BLaER1 treated with 17β-estradiol and CSF1 and Interleukin-3, amounts not matched to agents 10 nM and 100 nM (cell line): ENCODE data around the gene GARNL3.

ENCODE experiments used
- H3K27ac ChIP-seq, 11 experiments: shearing (Covaris generic); formaldehyde crosslinking; 2 replicates each; pipeline ENCODE4 v1.8.1; 2022
- H3K27me3 ChIP-seq, 11 experiments: shearing (Covaris generic); formaldehyde crosslinking; 2 replicates each; pipeline ENCODE4 v1.8.1; 2022
- H3K36me3 ChIP-seq, 11 experiments: shearing (Covaris generic); formaldehyde crosslinking; 2 replicates each; pipeline ENCODE4 v1.8.1; 2022
- H3K4me1 ChIP-seq, 10 experiments: shearing (Covaris generic); formaldehyde crosslinking; 2 replicates each; pipeline ENCODE4 v1.8.1; 2022
- H3K4me2 ChIP-seq, 11 experiments: shearing (Covaris generic); formaldehyde crosslinking; 2 replicates each; pipeline ENCODE4 v1.8.1; 2022
- H3K4me3 ChIP-seq, 10 experiments: shearing (Covaris generic); formaldehyde crosslinking; 2 replicates each; pipeline ENCODE4 v1.8.1; 2022
- H3K9ac ChIP-seq, 11 experiments: shearing (Covaris generic); formaldehyde crosslinking; 2 replicates each; pipeline ENCODE4 v1.8.1; 2022
- H3K9me3 ChIP-seq, 11 experiments: shearing (Covaris generic); formaldehyde crosslinking; replicated peaks in 1 of 11; 2 replicates each; pipeline ENCODE4 v1.8.1; 2022
- H4K20me1 ChIP-seq, 11 experiments: shearing (Covaris generic); formaldehyde crosslinking; 2 replicates each; pipeline ENCODE4 v1.8.1; 2022
- Cebpa-rat ChIP-seq, 11 experiments: shearing (Covaris generic); IDR thresholded peaks; 2 replicates each; pipeline ENCODE4 v1.8.1; 2022

The GARNL3 gene

DNA sequence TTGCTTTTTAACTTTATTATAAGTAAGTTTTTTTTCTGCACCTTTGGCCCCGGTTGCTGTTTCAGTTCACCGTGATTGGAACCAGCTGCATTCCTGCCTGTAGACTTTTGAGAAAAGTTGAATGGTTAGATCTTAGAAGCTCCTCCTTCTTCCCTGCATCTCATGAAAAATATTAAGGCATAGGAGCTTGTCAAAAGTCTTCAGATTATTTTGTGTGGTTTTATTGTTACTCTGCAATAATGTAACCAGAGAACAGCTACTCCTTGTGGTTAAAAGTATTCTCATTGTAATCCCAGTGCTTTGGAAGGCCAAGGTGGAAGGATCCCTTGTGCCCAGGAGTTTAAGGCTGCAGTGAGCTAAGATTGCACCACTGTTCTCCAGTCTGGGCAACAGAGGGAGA, 129.1 kb downstream of the GARNL3 start:
- H3K4me3 ChIP-seq = no peak overlapping the region
- H4K20me1 ChIP-seq = peaks cover 0 to 28% (median 10%) of the 10 kb centered on the region in 11 experiments; a peak in 16 of 22 replicates
- H3K4me2 ChIP-seq = no peak overlapping the region
- TF ChIP-seq Cebpa-rat (IDR thresholded peaks at IDR 0.05) = no peak
- peaks cover 18 to 44% (median 39%) of the 10 kb centered on the region in 10 experiments for H3K4me1 ChIP-seq
- H3K27me3 ChIP-seq = peaks cover 36 to 80% (median 63%) of the 10 kb centered on the region in 11 experiments
- no peak overlapping the region for H3K27ac ChIP-seq
- H3K36me3 ChIP-seq = no peaks in the 10 kb centered on the region
- H3K9ac ChIP-seq = no peak overlapping the region
- H3K9me3 ChIP-seq = no peaks in the 10 kb centered on the region

DNA sequence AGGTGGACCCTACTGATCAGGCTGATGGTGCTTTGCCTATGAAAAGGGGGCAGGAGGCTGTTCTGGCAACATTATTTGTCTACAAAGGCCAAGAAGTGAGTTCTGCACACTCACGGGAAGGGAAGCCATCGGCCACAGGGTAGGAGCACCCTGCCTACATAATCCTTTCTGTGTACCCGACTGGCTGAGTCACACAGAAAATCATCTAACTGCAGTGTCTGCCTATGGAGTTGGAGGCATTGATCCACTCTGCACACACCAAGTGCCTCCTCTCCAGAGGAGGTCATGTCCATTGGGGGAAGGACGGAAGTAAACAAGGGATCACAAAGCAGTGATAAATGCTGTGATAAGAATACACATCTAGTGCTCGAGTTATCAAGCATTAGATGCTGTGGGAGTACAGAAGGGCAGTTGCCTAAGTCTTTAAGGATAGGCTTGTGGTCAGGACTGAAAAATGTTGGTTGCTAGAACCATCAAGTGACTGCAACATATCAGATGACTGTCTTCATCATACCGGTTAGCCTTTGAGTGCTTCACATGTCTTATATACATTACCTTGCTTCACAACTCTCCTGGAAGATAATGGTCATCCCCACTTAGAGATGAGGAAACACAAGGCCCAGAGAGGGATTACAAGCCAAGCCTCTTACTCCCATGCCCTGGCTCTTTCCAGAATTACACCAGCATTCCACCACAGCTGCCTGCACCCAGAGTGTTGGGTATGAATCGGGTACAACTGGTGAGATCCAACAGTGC, 131.1 kb downstream of the GARNL3 start:
- Histone ChIP-seq H3K4me1 (peaks cover 17 to 26% (median 22%) of the 10 kb centered on the region in 10 experiments), H4K20me1 (peaks cover 0 to 34% (median 18%) of the 10 kb centered on the region in 11 experiments; a peak in 17 of 22 replicates), H3K27ac (no peak overlapping the region), H3K36me3 (peaks cover 0 to 10% (median 0%) of the 10 kb centered on the region in 11 experiments; a peak in 6 of 22 replicates), H3K27me3 (peaks cover 28 to 62% (median 51%) of the 10 kb centered on the region in 11 experiments), H3K4me2 (peak overlapping the region; percentile 83 to 99 (median 96)), H3K9ac (no peak overlapping the region; a peak in 1 of 22 replicates), H3K9me3 (no peaks in the 10 kb centered on the region), H3K4me3 (peak overlapping the region in 8 of 10 experiments; percentile 48 to 61 (median 56); a peak in 11 of 20 replicates)
- no peak for TF ChIP-seq Cebpa-rat (IDR thresholded peaks at IDR 0.05)

GRCh38 chr9:127396253-127396807, 131.8 kb downstream of the GARNL3 start:
- Histone ChIP-seq H4K20me1 (peaks cover 0 to 40% (median 18%) of the 10 kb centered on the region in 11 experiments; a peak in 17 of 22 replicates), H3K36me3 (peaks cover 0 to 17% (median 0%) of the 10 kb centered on the region in 11 experiments; a peak in 8 of 22 replicates), H3K4me3 (peak overlapping the region; percentile 48 to 68 (median 56)), H3K4me2 (peak overlapping the region; percentile 83 to 99 (median 96)), H3K27me3 (peaks cover 28 to 59% (median 47%) of the 10 kb centered on the region in 11 experiments), H3K4me1 (peaks cover 16 to 23% (median 19%) of the 10 kb centered on the region in 10 experiments), H3K9ac (peak overlapping the region in 3 of 11 experiments; percentile 25 to 40 (median 38); a peak in 4 of 22 replicates), H3K9me3 (no peaks in the 10 kb centered on the region), H3K27ac (no peak overlapping the region)
- TF ChIP-seq Cebpa-rat (IDR thresholded peaks at IDR 0.05) = no peak

DNA sequence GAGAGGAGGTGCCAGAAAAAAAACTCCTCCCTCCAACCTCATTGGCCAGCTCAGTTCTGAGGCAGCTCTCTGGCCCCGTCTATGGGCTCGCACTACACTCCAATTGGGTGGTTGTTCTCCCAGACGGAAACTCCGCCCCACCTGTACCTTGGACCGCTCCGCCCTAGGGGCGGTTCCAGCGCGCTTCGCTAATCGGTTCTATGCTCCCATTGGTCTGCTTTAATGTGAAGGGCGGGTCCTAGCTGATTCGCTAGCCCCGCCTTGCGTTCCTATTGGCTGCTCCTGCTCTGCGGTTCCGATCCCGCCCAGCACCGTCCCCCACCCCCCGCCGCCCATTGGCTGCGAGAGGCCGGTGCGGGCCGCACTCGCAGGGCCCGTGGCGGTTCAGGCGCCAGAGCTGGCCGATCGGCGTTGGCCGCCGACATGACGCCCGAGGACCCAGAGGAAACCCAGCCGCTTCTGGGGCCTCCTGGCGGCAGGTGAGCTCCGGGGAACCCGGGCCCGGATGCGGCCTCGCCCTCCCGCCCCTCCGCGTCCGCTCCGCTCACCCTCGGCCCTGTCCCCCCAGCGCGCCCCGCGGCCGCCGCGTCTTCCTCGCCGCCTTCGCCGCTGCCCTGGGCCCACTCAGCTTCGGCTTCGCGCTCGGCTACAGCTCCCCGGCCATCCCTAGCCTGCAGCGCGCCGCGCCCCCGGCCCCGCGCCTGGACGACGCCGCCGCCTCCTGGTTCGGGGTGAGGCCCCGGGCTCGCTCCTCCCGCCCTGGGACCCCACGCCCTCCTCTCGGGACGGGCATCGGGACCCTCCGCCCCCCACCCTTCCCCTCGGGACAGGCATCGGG, 132.5 kb downstream of the GARNL3 start, which contains the start of gene SLC2A8:
Gene SLC2A8, plus strand, starts transcription at position 362 of the 838 bp plus-strand sequence. Its CDS starts 62 bp downstream, at position 424.
- H4K20me1 ChIP-seq = peaks cover 0 to 46% (median 18%) of the 10 kb centered on the region in 11 experiments; a peak in 17 of 22 replicates
- H3K27me3 ChIP-seq = peaks cover 28 to 55% (median 44%) of the 10 kb centered on the region in 11 experiments
- H3K4me1 ChIP-seq = peaks cover 16 to 23% (median 19%) of the 10 kb centered on the region in 10 experiments
- H3K4me2 ChIP-seq = peak within 1 kb of the TSS; percentile 94 to 100 (median 98)
- H3K9me3 ChIP-seq = no peaks in the 10 kb centered on the region
- H3K27ac ChIP-seq = peak within 1 kb of the TSS; percentile 57 to 78 (median 68); a peak in 20 of 22 replicates
- peak within 1 kb of the TSS; percentile 70 to 88 (median 80) for H3K9ac ChIP-seq
- TF ChIP-seq Cebpa-rat (IDR thresholded peaks at IDR 0.05) = no peak
- H3K4me3 ChIP-seq = peak within 1 kb of the TSS; percentile 64 to 78 (median 72)
- peaks cover 0 to 22% (median 0%) of the 10 kb centered on the region in 11 experiments; a peak in 8 of 22 replicates for H3K36me3 ChIP-seq

GRCh38 chr9:127397646-127398274, 133.2 kb downstream of the GARNL3 start:
- Histone ChIP-seq H3K9ac (peak overlapping the region; percentile 70 to 88 (median 80)), H3K27me3 (peaks cover 25 to 48% (median 39%) of the 10 kb centered on the region in 11 experiments), H3K4me2 (peak overlapping the region; percentile 81 to 100 (median 98)), H4K20me1 (peaks cover 0 to 53% (median 18%) of the 10 kb centered on the region in 11 experiments; a peak in 17 of 22 replicates), H3K4me1 (peaks cover 16 to 23% (median 19%) of the 10 kb centered on the region in 10 experiments), H3K27ac (peak overlapping the region in 9 of 11 experiments; percentile 58 to 78 (median 69); a peak in 13 of 22 replicates), H3K9me3 (no peaks in the 10 kb centered on the region), H3K36me3 (peaks cover 0 to 29% (median 0%) of the 10 kb centered on the region in 11 experiments; a peak in 8 of 22 replicates), H3K4me3 (peak overlapping the region; percentile 64 to 78 (median 72))
- no peak for TF ChIP-seq Cebpa-rat (IDR thresholded peaks at IDR 0.05)

DNA sequence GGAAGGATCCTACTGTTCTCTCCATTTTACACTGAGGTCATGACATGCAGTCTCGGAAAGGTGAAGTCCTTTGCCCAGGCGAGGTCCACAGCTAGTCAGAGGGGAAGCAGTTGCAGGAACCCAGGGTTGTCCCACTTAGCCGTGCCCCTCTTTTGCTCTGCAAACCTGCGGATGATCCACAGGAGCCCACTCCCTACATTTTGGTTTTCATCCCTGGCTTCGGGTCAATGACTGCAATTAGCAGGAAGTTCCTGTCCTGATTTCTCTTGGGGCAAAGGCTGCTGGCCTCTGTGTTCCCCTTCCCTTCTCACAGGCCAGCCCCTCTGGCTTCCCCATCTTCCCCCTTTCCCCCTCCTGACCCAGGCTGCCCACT, 133.7 kb downstream of the GARNL3 start:
- peaks cover 16 to 23% (median 19%) of the 10 kb centered on the region in 10 experiments for H3K4me1 ChIP-seq
- no peak for TF ChIP-seq Cebpa-rat (IDR thresholded peaks at IDR 0.05)
- peaks cover 0 to 54% (median 18%) of the 10 kb centered on the region in 11 experiments; a peak in 17 of 22 replicates for H4K20me1 ChIP-seq
- H3K27ac ChIP-seq = no peak overlapping the region
- H3K4me2 ChIP-seq = peak overlapping the region; percentile 81 to 100 (median 98)
- no peaks in the 10 kb centered on the region for H3K9me3 ChIP-seq
- peak overlapping the region; percentile 70 to 88 (median 80); a peak in 19 of 22 replicates for H3K9ac ChIP-seq
- H3K27me3 ChIP-seq = peaks cover 22 to 43% (median 34%) of the 10 kb centered on the region in 11 experiments
- peaks cover 0 to 29% (median 0%) of the 10 kb centered on the region in 11 experiments; a peak in 8 of 22 replicates for H3K36me3 ChIP-seq
- H3K4me3 ChIP-seq = peak overlapping the region; percentile 64 to 78 (median 72)

GRCh38 chr9:127398715-127399400, 134.3 kb downstream of the GARNL3 start:
- Histone ChIP-seq H4K20me1 (peaks cover 0 to 54% (median 18%) of the 10 kb centered on the region in 11 experiments; a peak in 17 of 22 replicates), H3K36me3 (peaks cover 0 to 34% (median 2%) of the 10 kb centered on the region in 11 experiments; a peak in 11 of 22 replicates), H3K4me3 (peak overlapping the region in 4 of 10 experiments; percentile 64 to 76 (median 70); a peak in 7 of 20 replicates), H3K27ac (no peak overlapping the region), H3K27me3 (peaks cover 21 to 40% (median 33%) of the 10 kb centered on the region in 11 experiments; a peak in 21 of 22 replicates), H3K9ac (peak overlapping the region in 3 of 11 experiments; percentile 80 to 88 (median 80); a peak in 5 of 22 replicates), H3K4me2 (peak overlapping the region; percentile 81 to 100 (median 98)), H3K9me3 (no peaks in the 10 kb centered on the region), H3K4me1 (peaks cover 16 to 23% (median 19%) of the 10 kb centered on the region in 10 experiments)
- no peak for TF ChIP-seq Cebpa-rat (IDR thresholded peaks at IDR 0.05)
